Measurements from ENCODE around the gene SLC8A1.
"Not testable (repeated sequence)": the region's sequence is repeated elsewhere in the genome, so short reads cannot be mapped to it uniquely, and the experiment has no call there.

SLC8A1 gene

DNA sequence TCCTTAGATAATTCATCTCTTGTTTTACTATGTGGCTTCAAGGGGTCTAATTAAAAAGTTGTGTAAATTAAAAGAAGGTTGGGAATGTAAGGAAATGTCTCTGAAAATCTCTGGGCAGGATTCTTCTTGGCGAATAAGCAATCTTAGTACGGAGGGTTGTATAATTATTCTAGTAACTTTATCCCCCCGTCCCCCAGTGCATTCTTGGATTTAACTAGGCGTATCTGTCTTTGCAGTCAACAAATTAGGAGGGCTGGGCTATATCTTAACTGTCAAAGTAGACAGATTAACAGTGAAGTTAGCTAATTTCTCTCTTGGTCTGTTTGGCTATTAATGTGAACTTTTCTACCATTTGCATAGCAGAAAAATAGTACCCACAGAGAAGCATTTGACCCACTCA lies 343.0 kb downstream of the SLC8A1 start:
- DNase-seq (ENCODE audit: low read depth in 2 of 2) = no peak

DNA sequence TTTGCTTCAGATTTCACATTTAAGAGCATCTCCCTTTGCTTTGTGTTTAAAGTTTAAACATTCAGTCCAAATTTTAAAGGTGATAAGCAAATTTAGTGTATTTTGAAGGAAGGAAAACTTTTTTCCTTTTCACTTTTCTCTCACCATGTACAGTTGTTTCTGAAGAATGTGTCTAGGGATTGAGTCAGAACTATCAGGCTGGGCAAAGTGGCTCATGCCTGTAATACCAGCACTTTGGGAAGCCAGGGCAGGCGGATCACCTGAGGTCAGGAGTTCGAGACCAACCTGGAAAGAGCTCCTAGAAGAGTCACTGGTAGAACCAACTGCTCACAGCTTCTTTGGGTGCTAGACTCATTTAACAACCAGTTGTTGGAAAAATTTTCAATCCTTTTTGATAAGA lies 345.8 kb downstream of the SLC8A1 start:
- no peak for DNase-seq (ENCODE audit: low read depth in 2 of 2)

DNA sequence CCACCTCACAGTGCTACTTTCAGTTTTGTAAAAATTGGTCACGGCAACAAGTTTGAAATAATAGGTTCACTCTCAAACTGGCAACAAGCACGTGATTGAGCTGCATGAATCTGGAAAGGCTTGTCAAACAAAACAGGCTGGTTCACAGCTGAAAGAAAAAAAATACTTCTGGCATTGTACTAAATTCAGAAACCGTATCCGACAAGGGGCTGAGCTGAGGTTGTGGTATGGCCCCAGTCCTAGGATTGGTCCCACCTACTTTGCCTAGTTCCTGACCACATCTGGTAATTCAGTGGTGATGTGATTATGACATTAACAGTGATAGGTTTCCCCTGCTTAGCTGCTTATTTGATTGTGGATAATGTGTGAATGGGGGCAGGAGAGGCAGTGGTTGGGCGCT lies 346.3 kb downstream of the SLC8A1 start:
- no peak for DNase-seq (ENCODE audit: low read depth in 2 of 2)

DNA sequence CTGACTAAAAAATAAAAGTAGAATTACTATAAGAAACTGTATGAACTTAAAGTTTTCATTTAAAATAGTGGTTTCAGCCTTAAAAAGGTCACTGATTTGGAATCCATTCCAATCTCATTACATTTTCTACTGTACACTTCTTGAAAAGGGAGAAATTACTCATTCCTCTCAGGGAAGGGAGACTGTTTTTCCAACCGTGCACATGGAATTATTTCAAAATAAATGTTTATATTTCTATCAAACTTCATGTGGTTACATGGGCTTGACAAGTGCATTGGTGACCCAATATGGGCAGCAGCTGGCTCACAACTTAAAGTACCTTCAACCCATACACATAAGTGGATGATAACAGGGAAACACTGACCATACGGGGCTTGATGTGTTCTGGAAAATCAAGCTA lies 348.3 kb downstream of the SLC8A1 start:
- DNase-seq (ENCODE audit: low read depth in 2 of 2) = no peak

DNA sequence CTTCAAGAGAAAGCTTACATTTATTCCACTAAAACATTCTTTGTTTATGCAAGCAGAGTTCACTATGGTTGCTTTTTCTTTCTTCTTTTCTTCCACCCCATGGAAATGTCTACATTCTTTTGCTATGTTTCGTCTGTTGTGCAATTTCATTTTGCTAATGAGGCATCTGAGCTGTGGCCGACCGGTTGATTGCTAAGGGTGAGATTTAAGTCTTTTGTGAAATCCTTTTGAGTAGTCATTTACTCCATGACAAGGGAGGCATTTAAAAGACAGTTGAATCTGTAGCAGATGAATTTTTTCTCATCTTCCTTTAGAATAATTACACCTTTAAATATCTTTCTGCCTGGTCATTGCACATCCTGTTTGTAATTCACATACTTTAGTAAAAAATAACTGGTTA lies 348.7 kb downstream of the SLC8A1 start:
- DNase-seq (ENCODE audit: low read depth in 2 of 2) = no peak

DNA sequence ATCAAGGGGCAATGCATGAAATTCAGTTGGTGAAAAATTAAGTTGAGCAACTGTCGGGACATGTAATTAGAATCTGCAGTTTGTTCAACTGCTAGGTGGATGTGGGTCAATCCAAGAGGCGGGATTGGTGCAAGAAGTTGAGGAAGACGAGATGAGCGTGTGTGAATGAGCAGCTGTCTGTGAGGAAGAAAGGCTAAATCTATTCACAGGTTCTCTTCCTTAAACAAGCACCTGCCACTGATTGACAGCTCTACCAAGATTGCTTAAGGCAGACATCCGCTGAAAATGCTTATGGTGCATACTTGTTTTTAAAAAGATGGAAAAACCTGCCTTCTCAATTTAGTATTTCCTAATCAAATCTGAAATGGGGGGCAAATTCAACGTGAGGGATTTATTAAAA lies 349.4 kb downstream of the SLC8A1 start:
- no peak for DNase-seq (ENCODE audit: low read depth in 2 of 2)

DNA sequence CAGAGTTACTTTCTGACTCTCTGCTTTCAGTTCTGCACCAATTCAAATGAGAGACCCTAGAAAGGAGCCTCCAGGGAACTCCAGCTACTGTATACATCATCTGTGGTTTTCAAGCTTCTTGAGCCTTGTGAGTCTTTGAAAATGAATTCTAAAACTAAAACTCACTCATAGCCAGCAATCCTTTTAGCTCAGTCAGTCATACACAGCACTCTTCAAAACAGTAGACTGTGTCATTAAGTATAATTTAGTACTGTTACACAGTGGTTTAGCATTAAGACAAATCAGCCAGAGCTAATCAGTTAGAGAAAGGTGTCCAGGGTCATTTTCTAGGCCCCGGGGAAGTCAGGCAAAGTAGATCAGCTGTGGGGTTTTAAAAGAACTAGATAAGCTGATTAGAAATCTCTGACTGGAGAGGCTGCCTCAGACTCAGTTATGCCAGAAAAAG lies 350.7 kb downstream of the SLC8A1 start:
- DNase-seq (ENCODE audit: low read depth in 2 of 2) = no peak

DNA sequence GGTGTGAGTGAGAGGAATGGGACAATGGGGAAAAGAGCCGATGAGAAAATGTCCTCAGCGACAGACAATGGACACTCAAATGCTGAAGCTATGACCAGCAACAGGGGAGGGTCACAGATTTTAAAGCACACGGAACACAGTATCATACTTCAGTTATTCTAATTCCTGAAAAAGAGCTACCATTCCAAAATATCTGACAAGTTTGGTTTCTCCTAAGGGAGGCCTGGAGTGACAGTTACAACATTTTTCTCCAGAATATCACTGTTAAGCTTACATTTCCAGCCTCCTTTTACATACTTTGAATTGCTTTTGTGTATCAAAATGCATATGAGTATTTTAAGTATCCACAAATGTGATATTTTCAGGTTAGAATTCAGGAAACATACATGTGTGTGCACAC lies 351.2 kb downstream of the SLC8A1 start:
- no peak for DNase-seq (ENCODE audit: low read depth in 2 of 2)

DNA sequence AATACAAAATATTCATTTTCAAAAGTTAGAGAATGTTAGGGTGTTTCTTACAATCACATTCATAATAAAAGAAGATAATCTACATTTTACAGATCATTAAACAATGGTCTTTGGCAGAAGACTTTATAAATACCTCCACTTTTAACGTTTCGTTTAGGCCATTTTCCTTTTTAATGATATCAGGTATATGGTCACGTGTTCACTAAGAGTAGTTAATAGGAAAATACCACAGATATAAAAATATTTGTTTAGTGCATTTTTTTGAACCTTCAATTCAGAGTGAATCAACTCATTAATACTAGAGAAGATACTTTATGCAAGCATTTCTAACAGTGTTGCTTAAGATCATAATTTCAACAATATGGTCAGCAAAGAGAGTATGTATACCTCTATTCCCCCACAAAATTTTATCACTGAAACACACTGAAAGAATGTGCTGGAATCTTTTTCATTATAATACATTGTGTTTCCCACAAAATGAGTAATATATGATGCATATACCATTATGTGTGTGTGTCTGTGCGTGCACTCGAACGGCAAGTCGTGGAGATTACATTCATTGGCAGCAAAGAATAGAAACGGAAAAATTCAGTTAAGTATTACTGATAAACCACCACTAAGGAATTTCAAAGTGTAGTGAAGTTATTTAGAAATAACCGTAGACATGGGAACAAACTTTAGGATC lies 353.0 kb downstream of the SLC8A1 start:
- no peak for DNase-seq (ENCODE audit: low read depth in 2 of 2)

DNA sequence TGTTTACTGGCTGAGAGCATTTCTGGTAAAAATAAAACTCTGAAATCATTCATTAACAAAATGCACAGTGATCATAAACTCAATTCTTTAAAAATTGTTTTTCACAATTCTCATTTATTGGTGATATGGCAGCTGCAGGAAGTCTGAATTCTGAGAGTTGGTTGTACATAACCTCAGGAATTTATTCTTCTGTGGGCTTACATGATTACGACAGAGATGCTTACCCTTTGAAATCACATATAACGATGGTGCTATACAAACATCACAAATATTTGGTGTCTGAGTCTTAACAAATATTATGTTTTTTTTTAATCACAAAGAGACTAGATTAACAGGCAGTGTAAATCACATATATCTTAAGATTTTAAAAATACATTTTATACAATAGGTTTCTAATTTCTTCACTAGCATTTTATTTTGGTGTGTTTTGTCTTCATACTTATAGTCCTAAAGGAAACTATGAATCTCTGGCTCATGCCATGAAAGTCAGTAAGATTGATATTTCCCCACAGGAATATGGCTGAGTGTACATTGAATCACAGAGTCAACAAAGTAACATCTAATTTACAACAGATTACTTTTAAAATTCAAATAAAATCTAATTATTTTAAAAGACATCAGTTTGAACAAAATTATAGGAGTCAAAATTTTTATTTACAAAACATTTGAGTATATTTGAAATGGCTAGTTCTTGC lies 354.1 kb downstream of the SLC8A1 start:
- DNase-seq (ENCODE audit: low read depth in 2 of 2) = no peak

DNA sequence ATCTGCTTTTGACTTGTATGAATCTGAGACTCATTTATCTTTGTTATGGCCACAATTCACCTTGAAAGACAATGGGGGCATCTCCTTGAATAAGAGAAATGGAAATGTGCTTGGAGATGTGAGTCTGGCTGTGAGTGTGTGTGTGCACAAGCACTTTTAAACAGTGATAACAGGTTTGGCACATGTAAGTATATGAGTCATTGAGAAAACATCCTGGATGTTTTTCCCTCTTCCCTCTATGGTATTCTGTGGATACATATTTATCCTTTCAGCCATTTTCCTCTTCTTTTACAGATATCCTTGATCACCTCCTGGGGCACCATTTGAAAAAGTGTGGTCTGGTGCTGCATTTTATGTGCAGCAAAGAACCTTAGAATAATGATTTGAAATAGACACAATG lies 355.5 kb downstream of the SLC8A1 start:
- DNase-seq (ENCODE audit: low read depth in 2 of 2) = no peak

DNA sequence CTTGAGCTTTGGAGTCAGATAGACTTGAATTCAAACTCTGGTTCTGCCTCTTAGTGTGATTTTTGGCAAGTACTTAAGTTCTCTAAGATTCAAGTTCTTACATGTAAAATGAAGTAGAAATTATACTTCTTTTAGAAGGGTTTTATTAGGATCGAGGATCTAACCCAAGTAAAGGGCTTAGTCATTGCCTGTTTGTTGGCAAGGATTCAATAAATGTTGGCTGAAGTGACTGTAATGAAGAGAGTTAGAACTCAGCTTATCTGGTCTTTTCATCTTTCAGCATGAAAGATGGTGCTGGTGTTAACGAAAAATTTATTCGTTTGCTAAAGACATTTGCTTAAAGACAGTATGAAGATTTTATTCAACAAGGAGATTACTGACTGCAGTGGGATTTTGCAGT lies 356.9 kb downstream of the SLC8A1 start:
- DNase-seq (ENCODE audit: low read depth in 2 of 2) = no peak

DNA sequence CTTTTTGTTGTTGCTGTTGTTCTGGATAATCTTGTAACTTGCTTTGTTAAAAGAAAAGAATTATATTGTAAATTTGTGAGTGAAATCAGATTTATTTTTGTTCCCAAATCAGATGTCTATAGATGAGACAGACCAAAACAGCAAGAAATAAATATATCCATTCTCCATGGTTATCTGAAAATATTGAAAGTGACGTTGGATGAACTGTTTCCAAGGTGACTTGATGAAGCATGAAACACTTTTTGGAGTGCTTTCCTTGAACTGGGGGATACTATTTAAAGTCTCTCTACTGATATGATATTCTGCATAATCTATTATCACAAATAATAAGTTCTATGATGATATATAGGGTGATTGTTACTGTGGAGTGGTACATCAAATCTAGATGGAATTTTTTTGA lies 357.4 kb downstream of the SLC8A1 start:
- no peak for DNase-seq (ENCODE audit: low read depth in 2 of 2)

DNA sequence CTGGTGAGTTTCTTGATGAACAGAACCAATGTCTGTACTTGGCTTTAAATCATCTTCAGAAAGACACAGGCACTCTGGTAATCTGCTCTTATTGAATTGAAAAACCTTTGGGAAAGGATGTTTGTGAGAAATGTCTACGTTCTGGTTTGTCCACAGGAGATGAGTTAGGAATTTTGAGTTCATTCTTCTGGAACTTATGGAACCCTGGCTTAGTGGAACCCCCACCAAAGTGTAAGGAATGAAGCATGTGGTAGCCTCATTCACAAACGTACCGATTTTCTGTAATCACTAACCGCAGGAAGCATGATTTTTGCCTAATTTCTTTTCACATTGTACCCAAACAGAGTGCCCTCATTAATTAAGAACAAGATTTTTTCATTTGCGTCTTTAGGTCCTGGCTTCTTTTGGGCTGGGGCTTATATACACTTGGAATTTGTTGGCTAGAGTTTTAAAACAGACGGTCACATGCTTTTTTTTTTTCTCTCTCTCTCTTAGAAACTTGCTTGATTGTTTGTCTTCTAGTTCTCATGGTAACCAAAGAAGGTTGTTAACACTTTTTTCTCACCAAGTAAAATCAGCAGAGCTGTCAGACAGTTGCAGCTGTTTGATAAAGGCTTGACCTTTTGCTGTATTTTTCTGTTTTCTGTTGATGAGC lies 358.7 kb downstream of the SLC8A1 start:
- DNase-seq (ENCODE audit: low read depth in 2 of 2) = no peak

DNA sequence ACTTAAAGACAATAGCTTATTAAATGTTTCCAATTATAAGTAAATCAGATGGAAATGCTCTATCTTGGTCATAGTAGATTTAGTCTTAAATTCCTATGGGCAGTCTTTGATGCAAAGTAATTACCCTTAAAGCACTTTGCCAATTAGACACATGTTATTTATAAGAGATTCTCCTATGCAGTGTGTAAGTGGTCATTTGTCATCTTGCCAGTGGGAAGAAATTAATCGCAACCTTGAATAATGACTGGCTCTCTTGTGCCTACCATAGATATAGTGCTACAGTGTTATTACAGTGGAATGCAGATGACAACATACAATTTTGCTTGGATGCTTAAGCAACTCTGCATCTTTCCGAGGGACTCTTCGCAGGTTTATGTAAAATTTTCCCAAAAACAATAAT lies 361.8 kb downstream of the SLC8A1 start:
- DNase-seq (ENCODE audit: low read depth in 2 of 2) = no peak

DNA sequence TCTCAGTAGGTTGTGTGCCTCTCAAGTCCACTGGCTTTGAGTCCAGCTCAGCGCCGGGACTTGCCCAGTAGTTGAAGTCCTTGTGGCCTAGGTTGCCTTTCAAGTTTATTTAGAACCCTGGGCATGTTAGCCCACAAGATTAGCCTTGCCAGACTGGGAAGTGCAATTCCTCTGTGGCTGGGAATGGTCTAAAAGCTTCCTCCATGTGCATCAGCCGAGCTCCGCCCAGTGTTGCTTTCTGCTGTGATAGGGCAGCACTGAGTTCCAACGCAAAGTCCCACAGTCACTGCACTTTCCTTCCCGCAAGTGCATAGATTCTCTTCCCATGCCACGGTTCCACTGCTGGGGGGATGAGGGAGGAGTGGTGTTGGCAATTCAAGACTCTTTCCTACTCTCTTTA lies 364.0 kb downstream of the SLC8A1 start:
- no peak for DNase-seq (ENCODE audit: low read depth in 2 of 2)

DNA sequence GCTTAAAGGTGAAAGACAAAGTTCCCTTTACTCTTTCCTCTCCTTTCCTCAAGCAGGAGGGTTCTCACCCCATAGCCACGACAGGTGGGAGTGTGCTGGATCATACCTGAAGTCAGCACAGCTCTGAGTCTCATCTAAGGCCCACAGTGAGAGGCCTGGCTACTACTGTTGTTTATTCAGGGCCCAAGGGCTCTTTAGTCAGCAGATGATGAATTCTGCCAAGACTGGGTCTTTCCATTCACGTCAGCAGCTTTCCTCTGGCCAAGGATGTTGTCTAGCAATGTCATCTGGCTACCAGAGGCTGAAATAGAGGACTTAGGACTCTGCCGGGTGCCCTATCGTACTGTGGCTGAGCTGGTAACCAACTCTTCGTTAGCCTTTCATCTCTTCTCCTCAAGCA lies 364.5 kb downstream of the SLC8A1 start:
- no peak for DNase-seq (ENCODE audit: low read depth in 2 of 2)

DNA sequence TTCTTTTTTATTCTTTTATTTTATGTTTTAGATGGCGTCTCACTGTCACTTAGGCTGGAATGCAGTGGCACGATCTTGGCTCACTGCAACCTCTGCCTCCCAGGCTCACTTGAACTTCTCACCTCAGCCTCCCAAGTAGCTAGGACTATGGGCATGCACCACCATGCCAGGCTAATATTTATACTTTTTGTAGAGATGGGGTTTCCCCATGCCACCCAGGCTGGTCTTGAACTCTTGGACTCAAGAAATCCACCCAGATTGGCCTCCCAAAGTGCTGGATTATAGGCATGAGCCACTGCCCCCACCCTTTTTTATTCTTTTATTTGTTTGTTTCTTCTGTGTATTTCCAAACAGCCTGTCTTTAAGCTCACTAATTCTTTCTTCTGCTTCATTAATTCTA lies 366.1 kb downstream of the SLC8A1 start:
- DNase-seq (ENCODE audit: low read depth in 2 of 2) = no peak

DNA sequence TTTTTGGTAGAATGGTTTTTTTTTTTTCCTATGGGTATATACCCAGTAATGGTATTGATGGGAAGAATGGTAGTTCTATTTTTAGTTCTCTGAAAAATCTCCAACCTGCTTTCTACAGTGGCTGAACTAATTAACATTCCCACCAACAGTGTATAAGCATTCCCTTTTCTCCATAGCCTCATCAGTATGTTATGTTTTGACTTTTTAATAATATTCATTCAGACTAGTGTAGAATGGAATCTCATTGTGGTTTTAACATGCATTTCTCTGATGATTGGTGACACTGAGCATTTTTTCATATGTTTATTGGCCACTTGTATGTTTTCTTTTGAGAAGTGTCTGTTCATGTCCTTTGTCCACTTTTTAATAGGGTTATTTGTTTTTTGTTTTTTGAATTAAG lies 378.6 kb downstream of the SLC8A1 start:
- DNase-seq (ENCODE audit: low read depth in 2 of 2) = not testable (repeated sequence)

DNA sequence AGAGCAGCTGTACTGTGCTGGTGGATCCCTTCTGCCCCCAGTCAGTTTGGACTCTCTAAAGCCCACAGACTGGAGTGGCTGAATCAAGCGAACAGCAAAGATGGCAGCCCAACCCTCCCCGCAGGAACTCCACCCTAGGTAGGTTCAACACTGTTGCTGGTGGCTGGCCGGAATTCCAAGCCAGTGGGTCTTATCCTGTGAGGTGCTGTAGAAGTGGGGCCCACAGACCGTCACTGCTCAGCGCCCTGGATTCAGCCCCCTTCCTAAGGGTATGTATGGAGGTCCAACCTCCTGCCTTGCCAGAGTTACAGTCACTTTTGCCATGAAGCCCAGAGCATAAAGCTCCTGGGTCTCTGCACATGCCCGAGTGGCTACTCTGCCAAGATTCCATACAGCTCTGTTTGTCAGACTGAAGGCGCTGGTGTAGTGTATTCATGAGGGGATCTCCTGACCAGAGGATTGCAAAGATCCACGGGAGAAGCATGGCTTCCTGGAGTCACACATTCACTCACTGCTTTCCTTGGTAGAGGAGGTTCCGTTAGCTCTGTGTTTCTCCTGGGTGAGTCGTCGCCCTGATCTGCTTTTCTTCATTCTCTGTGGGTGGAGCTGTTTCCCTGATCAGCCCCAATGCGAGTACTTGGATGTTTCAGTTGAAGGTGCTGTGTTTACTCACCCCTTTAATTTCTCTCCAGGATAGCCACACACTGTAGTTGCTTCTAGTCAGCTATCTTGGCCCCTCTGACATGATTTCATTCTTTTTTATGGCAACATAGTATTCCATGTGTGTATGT lies 379.3 kb downstream of the SLC8A1 start:
- no peak for DNase-seq (ENCODE audit: low read depth in 2 of 2)

DNA sequence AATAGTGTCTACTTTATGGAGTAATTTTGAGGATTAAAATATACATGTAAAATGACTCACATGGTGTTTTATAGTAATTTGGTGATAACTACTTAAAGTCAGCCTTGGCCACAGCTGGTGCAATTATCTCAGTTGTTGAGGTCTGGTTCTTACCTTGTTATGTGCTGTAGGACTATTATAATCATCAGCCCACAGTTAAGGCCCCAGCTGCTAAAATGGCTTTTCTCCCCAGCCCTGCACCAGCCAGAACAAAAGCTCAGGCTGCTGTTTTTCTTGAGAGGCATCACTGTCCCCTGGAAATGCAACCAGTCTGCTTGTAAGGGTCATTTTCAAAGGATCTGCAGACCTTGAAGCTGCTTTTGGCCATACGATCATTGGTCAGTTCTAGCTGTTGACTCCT lies 389.5 kb downstream of the SLC8A1 start:
- no peak for DNase-seq (ENCODE audit: low read depth in 2 of 2)

DNA sequence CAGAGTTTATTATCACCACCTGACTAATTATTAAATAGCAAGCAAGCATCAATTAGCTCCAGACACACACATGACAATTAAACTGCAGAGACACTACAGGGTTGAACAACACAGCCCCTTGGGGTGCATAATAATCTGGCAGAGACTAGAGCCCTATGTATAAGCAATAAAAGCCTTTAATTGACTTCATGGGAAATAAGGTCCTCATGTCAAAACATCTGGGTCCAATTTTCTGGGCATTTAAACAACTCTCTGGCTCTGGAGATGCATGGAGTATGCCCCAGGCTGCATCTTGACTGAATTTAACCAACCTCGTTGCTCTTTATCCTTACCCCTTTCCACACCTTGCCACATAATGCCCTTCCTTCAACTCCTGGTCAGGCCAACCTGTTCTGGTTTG lies 402.1 kb downstream of the SLC8A1 start:
- no peak for DNase-seq (ENCODE audit: low read depth in 2 of 2)

Measured in stimulated activated CD4-positive, alpha-beta T cell treated with anti-CD3 and anti-CD28 coated beads, Interleukin-1b, Interleukin-23, amount 100 ng/mL, for 4 hours (primary cell).